ENCODE measurements around the gene GNB4. TPM values are rescaled to one million over a fixed set of nuclear protein-coding genes. Genes with fewer than 3 reads are reported as not detected.

The GNB4 gene
- total RNA-seq, 1 experiment from 2014 or later = 26.7 TPM

DNA sequence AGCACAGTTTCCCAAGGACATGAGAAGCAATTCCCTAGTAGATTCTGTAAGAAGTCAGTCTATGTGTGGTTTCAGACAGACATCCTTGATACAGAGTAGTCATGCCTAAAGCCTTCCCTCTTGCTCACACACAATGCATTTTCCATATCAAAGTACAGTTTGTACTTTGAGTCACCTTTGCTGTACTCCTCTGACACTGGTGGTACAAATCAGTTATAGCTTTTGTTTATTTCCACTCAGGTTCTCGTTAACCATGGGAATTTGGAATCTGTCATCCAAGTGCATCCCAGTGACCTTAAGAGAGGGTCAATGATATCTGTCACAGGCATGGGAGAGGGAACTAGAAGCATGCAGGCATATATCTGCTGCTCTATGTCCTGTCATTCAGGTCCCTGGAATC is 3.6 kb upstream of the GNB4 start:
- ATAC-seq (no peak), DNase-seq (ENCODE audit: low read depth, low spot score) (no peak)
- H3K36me3 ChIP-seq (ENCODE audit: control insufficient read depth, insufficient read depth, low read length) = no peaks in the 10 kb centered on the region
- intact Hi-C loops (cut with micrococcal nuclease; ENCODE audit: unreplicated experiment) = no loop called here
- peaks cover 8% of the 10 kb centered on the region for H3K4me1 ChIP-seq (ENCODE audit: control insufficient read depth, insufficient read depth, low read length)
- BruUV-seq (replicated peaks) = no TSS peak
- TF ChIP-seq TCF7L2 (IDR thresholded peaks at IDR 0.05; ENCODE audit: low read depth, low read length) (no peak), SIN3A (IDR thresholded peaks at IDR 0.05; ENCODE audit: borderline replicate concordance, insufficient read depth, low read depth, low read length) (no peak), POLR2AphosphoS5 (IDR thresholded peaks at IDR 0.05; ENCODE audit: low read depth, low read length) (no peak)
- TF ChIP-seq, protein P1, sequence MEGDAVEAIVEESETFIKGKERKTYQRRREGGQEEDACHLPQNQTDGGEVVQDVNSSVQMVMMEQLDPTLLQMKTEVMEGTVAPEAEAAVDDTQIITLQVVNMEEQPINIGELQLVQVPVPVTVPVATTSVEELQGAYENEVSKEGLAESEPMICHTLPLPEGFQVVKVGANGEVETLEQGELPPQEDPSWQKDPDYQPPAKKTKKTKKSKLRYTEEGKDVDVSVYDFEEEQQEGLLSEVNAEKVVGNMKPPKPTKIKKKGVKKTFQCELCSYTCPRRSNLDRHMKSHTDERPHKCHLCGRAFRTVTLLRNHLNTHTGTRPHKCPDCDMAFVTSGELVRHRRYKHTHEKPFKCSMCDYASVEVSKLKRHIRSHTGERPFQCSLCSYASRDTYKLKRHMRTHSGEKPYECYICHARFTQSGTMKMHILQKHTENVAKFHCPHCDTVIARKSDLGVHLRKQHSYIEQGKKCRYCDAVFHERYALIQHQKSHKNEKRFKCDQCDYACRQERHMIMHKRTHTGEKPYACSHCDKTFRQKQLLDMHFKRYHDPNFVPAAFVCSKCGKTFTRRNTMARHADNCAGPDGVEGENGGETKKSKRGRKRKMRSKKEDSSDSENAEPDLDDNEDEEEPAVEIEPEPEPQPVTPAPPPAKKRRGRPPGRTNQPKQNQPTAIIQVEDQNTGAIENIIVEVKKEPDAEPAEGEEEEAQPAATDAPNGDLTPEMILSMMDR (IDR thresholded peaks at IDR 0.05) = no peak
- no peak overlapping the region for H3K4me3 ChIP-seq (ENCODE audit: low read depth in 2 of 2, low read length in 2 of 2)
- POLR2A ChIA-PET = no interaction called here
- CTCF ChIA-PET = no interaction called here
- peaks cover 19% of the 10 kb centered on the region for H3K27me3 ChIP-seq (ENCODE audit: control insufficient read depth, insufficient read depth, low read length)
- in situ Hi-C loops (cut with HindIII; ENCODE audit: low pct_unique_long_range_greater_than_20kb, low sequenced_read_pairs) = no loop called here
- no peak overlapping the region for H3K27ac ChIP-seq (ENCODE audit: low read length)
- no peaks in the 10 kb centered on the region for H3K9me3 ChIP-seq (ENCODE audit: control insufficient read depth, insufficient read depth, low read depth, low read length)

GRCh38 chr3:179453967-179454366 is 2.7 kb upstream of the GNB4 start:
- peaks cover 11% of the 10 kb centered on the region for H3K4me1 ChIP-seq (ENCODE audit: control insufficient read depth, insufficient read depth, low read length)
- DNase-seq (ENCODE audit: low read depth, low spot score) (no peak), ATAC-seq (no peak)
- H3K27me3 ChIP-seq (ENCODE audit: control insufficient read depth, insufficient read depth, low read length) = peaks cover 19% of the 10 kb centered on the region
- H3K27ac ChIP-seq (ENCODE audit: low read length) = no peak overlapping the region
- no peaks in the 10 kb centered on the region for H3K36me3 ChIP-seq (ENCODE audit: control insufficient read depth, insufficient read depth, low read length)
- TF ChIP-seq TCF7L2 (IDR thresholded peaks at IDR 0.05; ENCODE audit: low read depth, low read length) = no peak
- no peak for TF ChIP-seq SIN3A (IDR thresholded peaks at IDR 0.05; ENCODE audit: borderline replicate concordance, insufficient read depth, low read depth, low read length)
- TF ChIP-seq, protein P2, sequence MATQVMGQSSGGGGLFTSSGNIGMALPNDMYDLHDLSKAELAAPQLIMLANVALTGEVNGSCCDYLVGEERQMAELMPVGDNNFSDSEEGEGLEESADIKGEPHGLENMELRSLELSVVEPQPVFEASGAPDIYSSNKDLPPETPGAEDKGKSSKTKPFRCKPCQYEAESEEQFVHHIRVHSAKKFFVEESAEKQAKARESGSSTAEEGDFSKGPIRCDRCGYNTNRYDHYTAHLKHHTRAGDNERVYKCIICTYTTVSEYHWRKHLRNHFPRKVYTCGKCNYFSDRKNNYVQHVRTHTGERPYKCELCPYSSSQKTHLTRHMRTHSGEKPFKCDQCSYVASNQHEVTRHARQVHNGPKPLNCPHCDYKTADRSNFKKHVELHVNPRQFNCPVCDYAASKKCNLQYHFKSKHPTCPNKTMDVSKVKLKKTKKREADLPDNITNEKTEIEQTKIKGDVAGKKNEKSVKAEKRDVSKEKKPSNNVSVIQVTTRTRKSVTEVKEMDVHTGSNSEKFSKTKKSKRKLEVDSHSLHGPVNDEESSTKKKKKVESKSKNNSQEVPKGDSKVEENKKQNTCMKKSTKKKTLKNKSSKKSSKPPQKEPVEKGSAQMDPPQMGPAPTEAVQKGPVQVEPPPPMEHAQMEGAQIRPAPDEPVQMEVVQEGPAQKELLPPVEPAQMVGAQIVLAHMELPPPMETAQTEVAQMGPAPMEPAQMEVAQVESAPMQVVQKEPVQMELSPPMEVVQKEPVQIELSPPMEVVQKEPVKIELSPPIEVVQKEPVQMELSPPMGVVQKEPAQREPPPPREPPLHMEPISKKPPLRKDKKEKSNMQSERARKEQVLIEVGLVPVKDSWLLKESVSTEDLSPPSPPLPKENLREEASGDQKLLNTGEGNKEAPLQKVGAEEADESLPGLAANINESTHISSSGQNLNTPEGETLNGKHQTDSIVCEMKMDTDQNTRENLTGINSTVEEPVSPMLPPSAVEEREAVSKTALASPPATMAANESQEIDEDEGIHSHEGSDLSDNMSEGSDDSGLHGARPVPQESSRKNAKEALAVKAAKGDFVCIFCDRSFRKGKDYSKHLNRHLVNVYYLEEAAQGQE (IDR thresholded peaks at IDR 0.05; ENCODE audit: insufficient read depth in 1 of 2, low read depth in 2 of 2, low read length in 1 of 2) = no peak
- TF ChIP-seq POLR2AphosphoS5 (IDR thresholded peaks at IDR 0.05; ENCODE audit: low read depth, low read length) = no peak
- TF ChIP-seq, protein P1 (IDR thresholded peaks at IDR 0.05) = no peak
- H3K4me3 ChIP-seq (ENCODE audit: low read depth in 2 of 2, low read length in 2 of 2) = no peak overlapping the region
- BruUV-seq (replicated peaks) = no TSS peak
- CTCF ChIA-PET = interaction anchor here (0.6 kb wide), 1 partner anchor 174 kb away, joined by 3 read pairs; no protein-coding TSS in a partner anchor
- H3K9me3 ChIP-seq (ENCODE audit: control insufficient read depth, insufficient read depth, low read depth, low read length) = no peaks in the 10 kb centered on the region
- intact Hi-C loops (cut with micrococcal nuclease; ENCODE audit: unreplicated experiment) = no loop called here
- POLR2A ChIA-PET = no interaction called here
- in situ Hi-C loops (cut with HindIII; ENCODE audit: low pct_unique_long_range_greater_than_20kb, low sequenced_read_pairs) = no loop called here

Data from Panc1 (cell line).